Psoas muscle (tissue), 8 donors: ENCODE results near the gene UMODL1. TPM values are rescaled to one million over a fixed set of nuclear protein-coding genes. Genes with fewer than 3 reads are reported as not detected.

Experiments
- ATAC-seq, 4 donors: fragments of 200-7000 bp; cut with Tn5 transposase; one replicate each; pipeline ENCODE4 v1.9.1; 2020; ENCODE audit warnings: moderate library complexity in 3 of 4, mild to moderate bottlenecking in 2 of 4
- DNase-seq, 2 donors: peaks; one replicate each; pipeline ENCODE4 v3.0.0-alpha.2; 2020
- H3K27ac ChIP-seq: fragments of 200-600 bp; one replicate; pipeline ENCODE4 v1.8.0; 2022
- H3K27me3 ChIP-seq, 3 donors: fragments of 200-600 bp in 1 of 3; one replicate each; pipeline versions ENCODE4 v1.6.1 to v1.8.0; 2013 to 2022; ENCODE audit warnings: low read length in 2 of 3, mild to moderate bottlenecking in 2 of 3, moderate library complexity in 1 of 3; ENCODE audit not compliant: insufficient read depth in 3 of 3
- H3K36me3 ChIP-seq, 2 donors: fragments of 200-600 bp in 1 of 2; one replicate each; pipeline versions ENCODE4 v1.6.1 to v1.8.0; 2013 to 2022; ENCODE audit warnings: low read depth in 1 of 2, mild to moderate bottlenecking in 1 of 2, moderate library complexity in 1 of 2; ENCODE audit not compliant: insufficient read depth in 1 of 2
- H3K4me1 ChIP-seq: fragments of 200-600 bp; one replicate; pipeline ENCODE4 v1.8.0; 2022
- H3K4me3 ChIP-seq: fragments of 200-600 bp; one replicate; pipeline ENCODE4 v1.8.0; 2022; ENCODE audit warnings: mild to moderate bottlenecking
- H3K9me3 ChIP-seq: fragments of 200-600 bp; one replicate; pipeline ENCODE4 v1.8.0; 2022
- WGBS, 3 donors: extraction: QIAGEN DNeasy Blood & Tissue Kit; methylation state at CpG; one replicate each; pipeline versions ENCODE4 v1.1.6 to v1.1.7; 2013; 5-methylcytosine and 5-hydroxymethylcytosine counted together
- intact Hi-C, 2 donors: fragments of 100-400 bp; cut with DNase I; formaldehyde crosslinking; loops; one replicate each; pipeline versions ENCODE4 v1.11.0 to v1.14.2; 2022
- polyA plus RNA-seq, 3 donors: library from polyadenylated mRNA; stranded (reverse); fragments of 200-250 nt; gene quantifications; one replicate each; pipeline ENCODE4 v1.2.3, GENCODE V29; 2013
- total RNA-seq, 4 donors: library from RNA; stranded (reverse); fragmentation: NEBNext Ultra II Directional in 2 of 4; extraction: Animal tissue kit (Norgen Biotek cat#: 25700) in 2 of 4; gene quantifications; one replicate each; pipeline versions ENCODE4 v1.2.1 to v1.2.4, GENCODE V29; 2021 to 2023
- TF ChIP-seq, protein P1 (sequence below): fragments of 200-600 bp; IDR thresholded peaks from one replicate; pipeline ENCODE4 v1.8.0; 2022; ENCODE audit warnings: antibody characterized with exemption
- donor health status: healthy with polysubstance abuse.
- donor health status: DM: no; HTN: no; CAD: no; lungs with moderate emphysema.
- donor health status: Bipolar disorder and iron deficiency.
- donor health status: healthy.
- donor health status: DM: yes; HTN: yes; CAD: no.
- donor health status: DM: no; HTN: no; CAD: no.
- donor health status: DM: no; HTN: no; CAD: no.
- donor health status: DM: yes; HTN: yes; CAD: no.

The UMODL1 gene
- total and polyA plus RNA-seq, 7 donors, result not detected

- WGBS, 3 donors, result 93 to 94% (median 94%) methylated on average over 15 of the region's 15 CpGs
- TF ChIP-seq, protein P1, sequence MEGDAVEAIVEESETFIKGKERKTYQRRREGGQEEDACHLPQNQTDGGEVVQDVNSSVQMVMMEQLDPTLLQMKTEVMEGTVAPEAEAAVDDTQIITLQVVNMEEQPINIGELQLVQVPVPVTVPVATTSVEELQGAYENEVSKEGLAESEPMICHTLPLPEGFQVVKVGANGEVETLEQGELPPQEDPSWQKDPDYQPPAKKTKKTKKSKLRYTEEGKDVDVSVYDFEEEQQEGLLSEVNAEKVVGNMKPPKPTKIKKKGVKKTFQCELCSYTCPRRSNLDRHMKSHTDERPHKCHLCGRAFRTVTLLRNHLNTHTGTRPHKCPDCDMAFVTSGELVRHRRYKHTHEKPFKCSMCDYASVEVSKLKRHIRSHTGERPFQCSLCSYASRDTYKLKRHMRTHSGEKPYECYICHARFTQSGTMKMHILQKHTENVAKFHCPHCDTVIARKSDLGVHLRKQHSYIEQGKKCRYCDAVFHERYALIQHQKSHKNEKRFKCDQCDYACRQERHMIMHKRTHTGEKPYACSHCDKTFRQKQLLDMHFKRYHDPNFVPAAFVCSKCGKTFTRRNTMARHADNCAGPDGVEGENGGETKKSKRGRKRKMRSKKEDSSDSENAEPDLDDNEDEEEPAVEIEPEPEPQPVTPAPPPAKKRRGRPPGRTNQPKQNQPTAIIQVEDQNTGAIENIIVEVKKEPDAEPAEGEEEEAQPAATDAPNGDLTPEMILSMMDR, result no peak
- Histone ChIP-seq H3K9me3 (no peaks in the 10 kb centered on the region), H3K36me3 (no peaks in the 10 kb centered on the region), H3K27ac (no peak overlapping the region), H3K4me1 (peaks cover 3% of the 10 kb centered on the region), H3K27me3 (peaks cover 0 to 14% (median 9%) of the 10 kb centered on the region in 3 donors), H3K4me3 (no peak overlapping the region)
- ATAC-seq (no peak), DNase-seq (no peak)
- intact Hi-C loops, result no loop called here
These were observed 11.0 kb upstream of the UMODL1 start for GRCh38 chr21:42060166-42060565.

DNA sequence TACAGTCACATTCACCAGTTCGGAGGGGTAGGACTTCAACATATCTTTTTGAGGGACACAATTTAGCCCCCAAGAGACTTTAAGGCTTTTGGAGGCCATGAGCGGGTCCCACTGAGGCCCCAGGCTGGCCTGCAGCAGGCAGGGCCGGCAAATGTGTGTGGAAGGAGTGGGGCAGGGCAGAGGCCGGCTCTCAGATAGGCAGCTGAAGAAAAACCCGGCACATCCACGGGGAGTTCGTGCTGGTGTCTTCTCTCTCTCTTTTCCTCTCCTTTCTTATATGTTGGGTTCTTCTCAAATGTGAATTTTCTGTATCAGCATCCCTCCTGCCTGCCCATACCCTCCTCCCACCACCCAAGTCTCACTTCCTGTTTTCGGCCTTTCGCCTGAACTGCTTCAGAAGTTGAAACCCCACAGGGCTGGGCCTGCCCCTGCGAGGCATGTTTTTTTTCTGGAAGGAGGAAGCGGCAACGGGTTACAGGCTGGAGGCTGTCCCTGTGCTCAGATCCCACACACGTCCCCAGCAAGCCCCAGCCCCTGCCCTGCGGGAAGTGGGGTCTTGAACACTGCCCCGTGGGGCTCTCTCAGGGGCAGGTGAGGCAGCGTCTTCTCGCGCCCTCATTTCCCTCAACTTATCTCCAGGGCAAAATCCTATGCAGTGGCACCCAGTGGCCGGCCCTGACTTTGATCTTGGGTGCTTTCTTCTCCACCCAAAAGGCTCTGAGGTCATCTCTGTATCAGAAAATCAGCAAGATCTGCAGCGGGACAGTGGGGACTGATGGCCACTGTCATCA is 9.7 kb upstream of the UMODL1 start:
- ATAC-seq (peak in 1 of 4 donors; percentile 42), DNase-seq (peak in 1 of 2 donors; percentile 52)
- Histone ChIP-seq H3K36me3 (no peaks in the 10 kb centered on the region), H3K27me3 (peaks cover 0 to 14% (median 11%) of the 10 kb centered on the region in 3 donors), H3K4me1 (peaks cover 3% of the 10 kb centered on the region), H3K9me3 (no peaks in the 10 kb centered on the region), H3K4me3 (no peak overlapping the region), H3K27ac (no peak overlapping the region)
- TF ChIP-seq, protein P1, result no peak
- intact Hi-C loops, result no loop called here
- WGBS, 3 donors, result 80 to 85% (median 81%) methylated on average over 20 of the region's 20 CpGs

GRCh38 chr21:42061986-42062235 is 9.2 kb upstream of the UMODL1 start:
- Histone ChIP-seq H3K27ac (no peak overlapping the region), H3K4me1 (peaks cover 3% of the 10 kb centered on the region), H3K27me3 (peaks cover 0 to 14% (median 11%) of the 10 kb centered on the region in 3 donors), H3K4me3 (no peak overlapping the region), H3K36me3 (no peaks in the 10 kb centered on the region), H3K9me3 (no peaks in the 10 kb centered on the region)
- no peak for ATAC-seq
- DNase-seq, result peak in 1 of 2 donors; percentile 36
- WGBS, 3 donors, result 76 to 87% (median 85%) methylated on average over 6 of the region's 6 CpGs
- TF ChIP-seq, protein P1, result no peak
- intact Hi-C loops, result no loop called here

DNA sequence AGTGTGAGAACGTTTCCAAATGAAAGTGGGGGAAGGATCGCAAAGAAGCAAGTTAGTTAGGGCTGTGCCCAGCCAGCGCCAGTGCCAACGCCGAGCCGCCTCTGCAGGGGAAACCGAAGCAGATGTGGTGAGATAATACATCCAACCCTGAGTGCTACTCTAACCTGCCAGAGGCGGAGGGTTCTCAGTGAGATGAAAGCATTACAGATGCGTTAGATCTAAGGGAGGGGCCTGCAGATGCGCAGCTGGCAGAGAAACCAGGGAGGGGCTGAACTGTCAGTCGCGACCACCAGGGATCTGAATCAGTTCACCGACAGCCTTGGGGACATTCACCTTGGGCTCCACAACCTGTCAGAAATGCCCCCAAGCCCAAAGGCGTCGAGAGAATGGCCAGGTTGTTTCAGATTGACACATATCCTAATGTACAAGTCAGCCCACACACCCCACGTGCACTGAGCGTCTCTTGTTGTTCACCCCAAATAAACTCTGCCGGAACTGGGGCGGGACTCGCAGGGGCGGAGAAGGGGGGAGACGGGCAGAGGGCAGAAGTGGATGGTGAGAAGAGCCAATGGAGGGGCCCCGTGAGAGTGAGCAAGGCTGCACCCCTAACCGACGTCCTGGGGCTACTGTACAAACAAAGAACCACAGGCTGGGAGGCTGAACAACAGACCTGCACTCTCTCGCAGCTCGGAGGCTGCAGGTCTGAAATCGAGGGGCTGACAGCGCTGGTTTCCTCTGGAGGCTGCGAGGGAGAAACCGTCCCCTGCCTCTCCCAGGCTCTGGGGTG is 8.7 kb upstream of the UMODL1 start:
- TF ChIP-seq, protein P1, result no peak
- ATAC-seq, result peak in 2 of 4 donors; percentile 24 to 32
- Histone ChIP-seq H3K36me3 (no peaks in the 10 kb centered on the region), H3K4me3 (no peak overlapping the region), H3K4me1 (peaks cover under 1% of the 10 kb centered on the region), H3K9me3 (no peaks in the 10 kb centered on the region), H3K27me3 (peaks cover 0 to 14% (median 11%) of the 10 kb centered on the region in 3 donors), H3K27ac (no peak overlapping the region)
- 53 to 54% (median 54%) methylated on average over 31 of the region's 31 CpGs for WGBS, 3 donors
- intact Hi-C loops, result no loop called here
- DNase-seq, result peak in 1 of 2 donors; percentile 67
